ENCODE measurements around the gene CPNE8. TPM values are rescaled to one million over a fixed set of nuclear protein-coding genes. Genes with fewer than 3 reads are reported as not detected.

The CPNE8 gene
- total RNA-seq, 1 experiment from 2014 or later: 10.7 TPM

DNA sequence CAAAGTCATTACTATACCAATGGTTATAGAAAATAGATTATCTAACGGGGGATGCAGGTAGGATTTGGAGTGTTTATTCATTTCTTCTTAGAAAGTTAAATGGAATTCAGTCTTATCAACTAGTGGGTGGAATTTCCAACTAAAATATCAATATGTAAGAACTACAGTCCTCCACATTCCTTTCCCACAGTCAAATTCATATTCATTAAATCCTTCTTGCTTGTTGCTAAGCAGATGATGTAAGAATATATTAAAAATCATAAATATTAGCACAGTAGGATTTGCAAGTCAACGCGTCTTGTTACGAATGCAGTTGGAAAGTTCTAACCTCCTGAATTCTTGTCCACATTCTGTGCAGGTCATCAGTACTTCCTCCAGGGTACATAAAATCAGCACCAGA, 259.2 kb downstream of the CPNE8 start:
- Histone ChIP-seq H3K27me3 (ENCODE audit: insufficient read depth, low read depth) (no peaks in the 10 kb centered on the region), H3K9me3 (ENCODE audit: insufficient read depth, low read depth) (no peaks in the 10 kb centered on the region), H3K9me2 (ENCODE audit: insufficient read depth) (no peaks in the 10 kb centered on the region), H3F3A (ENCODE audit: insufficient read depth, low read depth) (no peaks in the 10 kb centered on the region), H3K36me3 (ENCODE audit: low read depth) (no peaks in the 10 kb centered on the region), H3K4me1 (replicated peaks; ENCODE audit: insufficient read depth) (peaks cover 14% of the 10 kb centered on the region; the same call in 1 of the 2 replicates), H3K27ac (no peak overlapping the region), H3K4me3 (no peak overlapping the region), H3K4me2 (no peak overlapping the region), H3K79me2 (ENCODE audit: low read depth) (no peaks in the 10 kb centered on the region), H2AFZ (no peak overlapping the region), H4K20me1 (ENCODE audit: insufficient read depth) (no peaks in the 10 kb centered on the region; the same call in 1 of the 2 replicates)
- CTCF ChIA-PET: no interaction called here
- no peak for DNase-seq
- BruUV-seq (replicated peaks): no TSS peak
- intact Hi-C loops (cut with micrococcal nuclease; ENCODE audit: unreplicated experiment): no loop called here
- POLR2A ChIA-PET (ENCODE audit: unreplicated experiment): no interaction called here
- TF ChIP-seq EZH2 (IDR thresholded peaks at IDR 0.05; ENCODE audit: low read depth): no peak
- TF ChIP-seq, protein P1, sequence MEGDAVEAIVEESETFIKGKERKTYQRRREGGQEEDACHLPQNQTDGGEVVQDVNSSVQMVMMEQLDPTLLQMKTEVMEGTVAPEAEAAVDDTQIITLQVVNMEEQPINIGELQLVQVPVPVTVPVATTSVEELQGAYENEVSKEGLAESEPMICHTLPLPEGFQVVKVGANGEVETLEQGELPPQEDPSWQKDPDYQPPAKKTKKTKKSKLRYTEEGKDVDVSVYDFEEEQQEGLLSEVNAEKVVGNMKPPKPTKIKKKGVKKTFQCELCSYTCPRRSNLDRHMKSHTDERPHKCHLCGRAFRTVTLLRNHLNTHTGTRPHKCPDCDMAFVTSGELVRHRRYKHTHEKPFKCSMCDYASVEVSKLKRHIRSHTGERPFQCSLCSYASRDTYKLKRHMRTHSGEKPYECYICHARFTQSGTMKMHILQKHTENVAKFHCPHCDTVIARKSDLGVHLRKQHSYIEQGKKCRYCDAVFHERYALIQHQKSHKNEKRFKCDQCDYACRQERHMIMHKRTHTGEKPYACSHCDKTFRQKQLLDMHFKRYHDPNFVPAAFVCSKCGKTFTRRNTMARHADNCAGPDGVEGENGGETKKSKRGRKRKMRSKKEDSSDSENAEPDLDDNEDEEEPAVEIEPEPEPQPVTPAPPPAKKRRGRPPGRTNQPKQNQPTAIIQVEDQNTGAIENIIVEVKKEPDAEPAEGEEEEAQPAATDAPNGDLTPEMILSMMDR (conservative IDR thresholded peaks at IDR 0.05): no peak

- peak; percentile 61 to 88 for DNase-seq
- H3F3A ChIP-seq (ENCODE audit: insufficient read depth, low read depth): no peaks in the 10 kb centered on the region
- H4K20me1 ChIP-seq (ENCODE audit: insufficient read depth): no peaks in the 10 kb centered on the region
- peaks cover 34% of the 10 kb centered on the region for H3K4me1 ChIP-seq (replicated peaks; ENCODE audit: insufficient read depth)
- ChIA-PET POLR2A (ENCODE audit: unreplicated experiment) (no interaction called here), CTCF (no interaction called here)
- H3K27me3 ChIP-seq (ENCODE audit: insufficient read depth, low read depth): no peaks in the 10 kb centered on the region
- H2AFZ ChIP-seq: no peak overlapping the region
- H3K36me3 ChIP-seq (ENCODE audit: low read depth): no peaks in the 10 kb centered on the region
- H3K9me2 ChIP-seq (ENCODE audit: insufficient read depth): no peaks in the 10 kb centered on the region
- BruUV-seq (replicated peaks): no TSS peak
- intact Hi-C loops (cut with micrococcal nuclease; ENCODE audit: unreplicated experiment): loop anchor here (5.0 to 10.0 kb wide), 2 partner anchors 52 to 255 kb away; no protein-coding TSS in a partner anchor
- TF ChIP-seq, protein P1 (conservative IDR thresholded peaks at IDR 0.05): no peak
- no peak for TF ChIP-seq EZH2 (IDR thresholded peaks at IDR 0.05; ENCODE audit: low read depth)
- peak overlapping the region; percentile 10; the same call in 1 of the 2 replicates for H3K27ac ChIP-seq
- no peaks in the 10 kb centered on the region for H3K9me3 ChIP-seq (ENCODE audit: insufficient read depth, low read depth)
- H3K79me2 ChIP-seq (ENCODE audit: low read depth): no peaks in the 10 kb centered on the region
- H3K4me3 ChIP-seq: no peak overlapping the region
- H3K4me2 ChIP-seq: peak overlapping the region; percentile 51
Observed at GRCh38 chr12:38639625-38640024, 265.8 kb downstream of the CPNE8 start.

DNA sequence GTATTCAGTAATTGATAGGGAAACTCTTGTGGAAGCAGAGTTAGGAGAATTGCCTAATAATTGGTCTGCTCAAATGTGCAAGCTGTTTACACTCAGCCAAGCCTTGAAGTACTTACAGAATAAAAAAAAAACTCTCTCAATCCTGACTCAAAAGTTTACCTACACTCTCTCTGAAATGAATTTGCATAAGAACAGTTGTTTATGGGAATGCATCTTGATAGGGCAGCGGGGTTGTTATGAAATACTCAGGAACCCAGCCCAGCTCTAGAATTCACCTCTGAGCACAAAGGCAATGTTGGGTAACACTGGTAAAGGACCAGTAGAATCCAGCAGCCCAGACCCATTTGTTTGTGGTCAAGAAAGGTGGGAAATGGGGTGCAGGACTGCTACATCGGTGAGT, 267.0 kb downstream of the CPNE8 start:
- Histone ChIP-seq H3K27me3 (ENCODE audit: insufficient read depth, low read depth) (no peaks in the 10 kb centered on the region), H3K79me2 (ENCODE audit: low read depth) (no peaks in the 10 kb centered on the region), H3K27ac (no peak overlapping the region), H4K20me1 (ENCODE audit: insufficient read depth) (no peaks in the 10 kb centered on the region), H3K4me3 (no peak overlapping the region), H3K36me3 (ENCODE audit: low read depth) (no peaks in the 10 kb centered on the region), H3K9me3 (ENCODE audit: insufficient read depth, low read depth) (no peaks in the 10 kb centered on the region), H3K9me2 (ENCODE audit: insufficient read depth) (no peaks in the 10 kb centered on the region), H3K4me1 (replicated peaks; ENCODE audit: insufficient read depth) (peaks cover 34% of the 10 kb centered on the region), H2AFZ (no peak overlapping the region), H3F3A (ENCODE audit: insufficient read depth, low read depth) (no peaks in the 10 kb centered on the region), H3K4me2 (no peak overlapping the region)
- TF ChIP-seq, protein P1 (conservative IDR thresholded peaks at IDR 0.05): no peak
- no peak for TF ChIP-seq EZH2 (IDR thresholded peaks at IDR 0.05; ENCODE audit: low read depth)
- ChIA-PET CTCF (no interaction called here), POLR2A (ENCODE audit: unreplicated experiment) (no interaction called here)
- peak in 1 of 2 experiments; percentile 64 for DNase-seq
- intact Hi-C loops (cut with micrococcal nuclease; ENCODE audit: unreplicated experiment): loop anchor here (5.0 to 10.0 kb wide), 2 partner anchors 51 to 254 kb away; no protein-coding TSS in a partner anchor
- BruUV-seq (replicated peaks): no TSS peak
